CD4-positive, CD25-positive, alpha-beta regulatory T cell (primary cell): ENCODE data around the gene LAMP5. TPM values are rescaled to one million over a fixed set of nuclear protein-coding genes. Genes with fewer than 3 reads are reported as not detected.

ENCODE experiments used
- ATAC-seq, 2 donors: fragments of 150-1000 bp; cut with Tn5 transposase; one replicate each; pipeline ENCODE4 v1.10.0; 2021; ENCODE audit warnings: low read depth in 2 of 2, moderate number of reproducible peaks in 2 of 2, moderate library complexity in 1 of 2
- DNase-seq, 3 donors: peaks; one replicate each; pipeline versions ENCODE4 v3.0.0 to v3.0.0-alpha.2; 2012 to 2022; ENCODE audit warnings: mixed read lengths in 1 of 3
- H3K27ac ChIP-seq: one replicate; pipeline ENCODE4 v1.7.0; 2013; ENCODE audit warnings: mild to moderate bottlenecking, low read length; ENCODE audit not compliant: insufficient read depth, poor library complexity, severe bottlenecking
- H3K27me3 ChIP-seq: one replicate; pipeline ENCODE4 v1.7.0; 2013; ENCODE audit warnings: low read length; ENCODE audit not compliant: control insufficient read depth, insufficient read depth
- H3K36me3 ChIP-seq: one replicate; pipeline ENCODE4 v1.7.0; 2013; ENCODE audit warnings: mild to moderate bottlenecking, low read length, moderate library complexity; ENCODE audit not compliant: control insufficient read depth, insufficient read depth
- H3K4me1 ChIP-seq: 2 replicates; pipeline ENCODE4 v1.7.0; 2013; ENCODE audit warnings: mild to moderate bottlenecking, low read length; ENCODE audit not compliant: insufficient read depth, control insufficient read depth, poor library complexity, severe bottlenecking
- H3K4me3 ChIP-seq: one replicate; pipeline ENCODE4 v1.7.0; 2013; ENCODE audit warnings: low read depth, mild to moderate bottlenecking, low read length, moderate library complexity
- H3K9me3 ChIP-seq, 2 experiments: 1 replicate in 1 of 2; 2 replicates in 1 of 2; pipeline ENCODE4 v1.7.0; 2013; ENCODE audit warnings: low read length in 2 of 2, mild to moderate bottlenecking in 1 of 2, moderate library complexity in 1 of 2; ENCODE audit not compliant: control insufficient read depth in 2 of 2
- H3K27ac Mint-ChIP-seq, 3 donors: one replicate each; pipeline ENCODE4 v1.8.0; 2020 to 2022; ENCODE audit warnings: mild to moderate bottlenecking in 3 of 3, mixed read lengths in 3 of 3, moderate library complexity in 2 of 3
- H3K27me3 Mint-ChIP-seq: one replicate; pipeline ENCODE4 v1.8.0; 2022; ENCODE audit warnings: mild to moderate bottlenecking, mixed read lengths
- H3K36me3 Mint-ChIP-seq: one replicate; pipeline ENCODE4 v1.8.0; 2020; ENCODE audit warnings: mixed read lengths
- H3K4me1 Mint-ChIP-seq, 4 donors: one replicate each; pipeline ENCODE4 v1.8.0; 2020 to 2022; ENCODE audit warnings: mixed read lengths in 4 of 4, mild to moderate bottlenecking in 1 of 4
- H3K4me3 Mint-ChIP-seq, 4 donors: one replicate each; pipeline ENCODE4 v1.8.0; 2020 to 2022; ENCODE audit warnings: mild to moderate bottlenecking in 4 of 4, mixed read lengths in 4 of 4, moderate library complexity in 3 of 4
- H3K9me3 Mint-ChIP-seq, 7 donors: one replicate each; pipeline ENCODE4 v1.8.0; 2020 to 2022; ENCODE audit warnings: mixed read lengths in 7 of 7, mild to moderate bottlenecking in 3 of 7, moderate library complexity in 2 of 7
- polyA plus RNA-seq, 4 donors: library from polyadenylated mRNA; unstranded; fragments of 300-500 nt; fragmentation: Illumina TruSeq; gene quantifications; one replicate each; pipeline ENCODE4 v1.2.3, GENCODE V29; 2021
- total RNA-seq: library from RNA; stranded (reverse); gene quantifications from one replicate; pipeline ENCODE4 v1.2.3, GENCODE V29; 2022

LAMP5 gene
- total and polyA plus RNA-seq, 5 donors from 2014 or later = not detected

- no peaks in the 10 kb centered on the region for H3K36me3 Mint-ChIP-seq
- H3K4me3 ChIP-seq = no peak overlapping the region
- H3K36me3 ChIP-seq = no peaks in the 10 kb centered on the region
- DNase-seq (no peak), ATAC-seq (no peak)
- H3K4me3 Mint-ChIP-seq = no peak overlapping the region
- H3K4me1 ChIP-seq = no peaks in the 10 kb centered on the region
- H3K27ac Mint-ChIP-seq = no peak overlapping the region
- no peaks in the 10 kb centered on the region for H3K9me3 ChIP-seq
- no peak overlapping the region for H3K27ac ChIP-seq
- H3K4me1 Mint-ChIP-seq = no peaks in the 10 kb centered on the region
- H3K27me3 ChIP-seq = no peaks in the 10 kb centered on the region
- peaks cover 0 to 2% (median 0%) of the 10 kb centered on the region in 7 donors for H3K9me3 Mint-ChIP-seq
- no peaks in the 10 kb centered on the region for H3K27me3 Mint-ChIP-seq
Measured at GRCh38 chr20:9572670-9573069, 58.3 kb downstream of the LAMP5 start.

- DNase-seq (no peak), ATAC-seq (no peak)
- peaks cover 0 to 2% (median 0%) of the 10 kb centered on the region in 7 donors for H3K9me3 Mint-ChIP-seq
- no peaks in the 10 kb centered on the region for H3K4me1 Mint-ChIP-seq
- no peaks in the 10 kb centered on the region for H3K36me3 ChIP-seq
- H3K27me3 Mint-ChIP-seq = no peaks in the 10 kb centered on the region
- no peak overlapping the region for H3K4me3 Mint-ChIP-seq
- H3K27ac Mint-ChIP-seq = no peak overlapping the region
- no peaks in the 10 kb centered on the region for H3K4me1 ChIP-seq
- no peaks in the 10 kb centered on the region for H3K9me3 ChIP-seq
- no peak overlapping the region for H3K27ac ChIP-seq
- H3K4me3 ChIP-seq = no peak overlapping the region
- H3K27me3 ChIP-seq = no peaks in the 10 kb centered on the region
- H3K36me3 Mint-ChIP-seq = no peaks in the 10 kb centered on the region
Measured at GRCh38 chr20:9573335-9574151, 59.2 kb downstream of the LAMP5 start.

- Mint-ChIP-seq H3K4me3 (no peak overlapping the region), H3K36me3 (no peaks in the 10 kb centered on the region), H3K27me3 (no peaks in the 10 kb centered on the region), H3K9me3 (peaks cover 0 to 2% (median 0%) of the 10 kb centered on the region in 7 donors), H3K27ac (no peak overlapping the region), H3K4me1 (no peaks in the 10 kb centered on the region)
- ATAC-seq (no peak), DNase-seq (no peak)
- no peaks in the 10 kb centered on the region for H3K36me3 ChIP-seq
- H3K4me1 ChIP-seq = no peaks in the 10 kb centered on the region
- no peak overlapping the region for H3K27ac ChIP-seq
- no peaks in the 10 kb centered on the region for H3K9me3 ChIP-seq
- no peaks in the 10 kb centered on the region for H3K27me3 ChIP-seq
- H3K4me3 ChIP-seq = no peak overlapping the region
Measured at GRCh38 chr20:9574181-9574580, 59.8 kb downstream of the LAMP5 start.

GRCh38 chr20:9574776-9575175 lies 60.4 kb downstream of the LAMP5 start:
- ATAC-seq (no peak), DNase-seq (no peak)
- no peaks in the 10 kb centered on the region for H3K4me1 ChIP-seq
- no peak overlapping the region for H3K4me3 Mint-ChIP-seq
- no peaks in the 10 kb centered on the region for H3K4me1 Mint-ChIP-seq
- no peaks in the 10 kb centered on the region for H3K36me3 ChIP-seq
- H3K4me3 ChIP-seq = no peak overlapping the region
- no peaks in the 10 kb centered on the region for H3K9me3 ChIP-seq
- no peaks in the 10 kb centered on the region for H3K36me3 Mint-ChIP-seq
- no peaks in the 10 kb centered on the region for H3K27me3 ChIP-seq
- no peak overlapping the region for H3K27ac Mint-ChIP-seq
- H3K27ac ChIP-seq = no peak overlapping the region
- peaks cover 0 to 2% (median 0%) of the 10 kb centered on the region in 7 donors for H3K9me3 Mint-ChIP-seq
- no peaks in the 10 kb centered on the region for H3K27me3 Mint-ChIP-seq

GRCh38 chr20:9575836-9576235 lies 61.4 kb downstream of the LAMP5 start:
- Histone ChIP-seq H3K27ac (no peak overlapping the region), H3K4me1 (no peaks in the 10 kb centered on the region), H3K4me3 (no peak overlapping the region), H3K36me3 (no peaks in the 10 kb centered on the region), H3K9me3 (no peaks in the 10 kb centered on the region), H3K27me3 (no peaks in the 10 kb centered on the region)
- no peak for DNase-seq
- no peak for ATAC-seq
- Mint-ChIP-seq H3K27me3 (no peaks in the 10 kb centered on the region), H3K36me3 (no peaks in the 10 kb centered on the region), H3K4me1 (no peaks in the 10 kb centered on the region), H3K9me3 (peaks cover 0 to 2% (median 0%) of the 10 kb centered on the region in 7 donors), H3K27ac (no peak overlapping the region), H3K4me3 (no peak overlapping the region)

GRCh38 chr20:9576695-9577094 lies 62.3 kb downstream of the LAMP5 start:
- no peak overlapping the region for H3K27ac Mint-ChIP-seq
- H3K4me3 ChIP-seq = no peak overlapping the region
- no peaks in the 10 kb centered on the region for H3K4me1 ChIP-seq
- H3K36me3 ChIP-seq = no peaks in the 10 kb centered on the region
- DNase-seq (no peak), ATAC-seq (no peak)
- no peaks in the 10 kb centered on the region for H3K36me3 Mint-ChIP-seq
- H3K9me3 Mint-ChIP-seq = peaks cover 0 to 5% (median 0%) of the 10 kb centered on the region in 7 donors
- no peak overlapping the region for H3K27ac ChIP-seq
- H3K27me3 Mint-ChIP-seq = no peaks in the 10 kb centered on the region
- no peak overlapping the region for H3K4me3 Mint-ChIP-seq
- H3K27me3 ChIP-seq = no peaks in the 10 kb centered on the region
- H3K9me3 ChIP-seq = no peaks in the 10 kb centered on the region
- H3K4me1 Mint-ChIP-seq = no peaks in the 10 kb centered on the region

- H3K27ac Mint-ChIP-seq = no peak overlapping the region
- H3K36me3 ChIP-seq = no peaks in the 10 kb centered on the region
- no peaks in the 10 kb centered on the region for H3K9me3 ChIP-seq
- no peak overlapping the region for H3K4me3 Mint-ChIP-seq
- no peaks in the 10 kb centered on the region for H3K27me3 ChIP-seq
- no peaks in the 10 kb centered on the region for H3K36me3 Mint-ChIP-seq
- H3K27ac ChIP-seq = no peak overlapping the region
- no peaks in the 10 kb centered on the region for H3K4me1 Mint-ChIP-seq
- no peak for DNase-seq
- H3K4me3 ChIP-seq = no peak overlapping the region
- ATAC-seq = no peak
- peaks cover 0 to 8% (median 0%) of the 10 kb centered on the region in 7 donors for H3K9me3 Mint-ChIP-seq
- H3K27me3 Mint-ChIP-seq = no peaks in the 10 kb centered on the region
- no peaks in the 10 kb centered on the region for H3K4me1 ChIP-seq
Measured at GRCh38 chr20:9577397-9577796, 63.0 kb downstream of the LAMP5 start.

- H3K27ac ChIP-seq = no peak overlapping the region
- Mint-ChIP-seq H3K9me3 (peaks cover 0 to 8% (median 0%) of the 10 kb centered on the region in 7 donors), H3K4me1 (no peaks in the 10 kb centered on the region), H3K27ac (no peak overlapping the region), H3K27me3 (no peaks in the 10 kb centered on the region), H3K36me3 (no peaks in the 10 kb centered on the region), H3K4me3 (no peak overlapping the region)
- H3K9me3 ChIP-seq = no peaks in the 10 kb centered on the region
- no peaks in the 10 kb centered on the region for H3K4me1 ChIP-seq
- no peaks in the 10 kb centered on the region for H3K27me3 ChIP-seq
- no peak overlapping the region for H3K4me3 ChIP-seq
- DNase-seq = no peak
- H3K36me3 ChIP-seq = no peaks in the 10 kb centered on the region
- no peak for ATAC-seq
Measured at GRCh38 chr20:9578594-9578993, 64.2 kb downstream of the LAMP5 start.
